ENCODE measurements around the gene ZNF205.

The ZNF205 gene

DNA sequence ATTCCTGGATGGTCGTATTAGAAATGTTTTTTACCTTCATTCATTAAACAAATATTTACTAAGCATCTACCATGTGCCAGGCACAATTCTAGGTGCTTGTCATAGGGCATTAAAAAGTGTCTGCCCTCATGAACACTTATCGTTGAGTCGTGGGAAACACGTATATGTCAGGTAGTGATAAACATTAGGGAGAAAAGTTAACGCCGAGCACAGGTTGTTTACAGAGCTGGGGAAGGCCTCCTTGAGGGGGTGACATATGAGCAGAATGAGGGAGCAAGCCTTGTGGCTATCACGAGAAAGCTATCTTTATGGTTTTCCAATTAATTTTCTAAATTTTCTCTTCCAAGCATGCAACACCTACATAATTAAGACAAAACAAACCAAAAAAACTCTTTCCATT is 21.5 kb downstream of the ZNF205 start:
- H3K4me3 ChIP-seq (ENCODE audit: low read depth, low read length) = peak overlapping the region; percentile 100
- H3K27ac ChIP-seq = peak overlapping the region; percentile 96
- TF ChIP-seq, protein P1, sequence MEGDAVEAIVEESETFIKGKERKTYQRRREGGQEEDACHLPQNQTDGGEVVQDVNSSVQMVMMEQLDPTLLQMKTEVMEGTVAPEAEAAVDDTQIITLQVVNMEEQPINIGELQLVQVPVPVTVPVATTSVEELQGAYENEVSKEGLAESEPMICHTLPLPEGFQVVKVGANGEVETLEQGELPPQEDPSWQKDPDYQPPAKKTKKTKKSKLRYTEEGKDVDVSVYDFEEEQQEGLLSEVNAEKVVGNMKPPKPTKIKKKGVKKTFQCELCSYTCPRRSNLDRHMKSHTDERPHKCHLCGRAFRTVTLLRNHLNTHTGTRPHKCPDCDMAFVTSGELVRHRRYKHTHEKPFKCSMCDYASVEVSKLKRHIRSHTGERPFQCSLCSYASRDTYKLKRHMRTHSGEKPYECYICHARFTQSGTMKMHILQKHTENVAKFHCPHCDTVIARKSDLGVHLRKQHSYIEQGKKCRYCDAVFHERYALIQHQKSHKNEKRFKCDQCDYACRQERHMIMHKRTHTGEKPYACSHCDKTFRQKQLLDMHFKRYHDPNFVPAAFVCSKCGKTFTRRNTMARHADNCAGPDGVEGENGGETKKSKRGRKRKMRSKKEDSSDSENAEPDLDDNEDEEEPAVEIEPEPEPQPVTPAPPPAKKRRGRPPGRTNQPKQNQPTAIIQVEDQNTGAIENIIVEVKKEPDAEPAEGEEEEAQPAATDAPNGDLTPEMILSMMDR (IDR thresholded peaks at IDR 0.05) = no peak
- H3K4me1 ChIP-seq = peaks cover 9% of the 10 kb centered on the region
- H3K9me3 ChIP-seq (ENCODE audit: control insufficient read depth, low read length) = no peaks in the 10 kb centered on the region
- H3K4me2 ChIP-seq (ENCODE audit: low read length) = peak overlapping the region; percentile 96
- no peaks in the 10 kb centered on the region for H3K27me3 ChIP-seq (ENCODE audit: control insufficient read depth, insufficient read depth, low read length)
- no peaks in the 10 kb centered on the region for H3K36me3 ChIP-seq (ENCODE audit: control insufficient read depth, insufficient read depth, low read length)
- H2AFZ ChIP-seq = peak overlapping the region; percentile 96
- peak overlapping the region; percentile 94 for H3K9ac ChIP-seq
- peaks cover 19% of the 10 kb centered on the region for H3K79me2 ChIP-seq

DNA sequence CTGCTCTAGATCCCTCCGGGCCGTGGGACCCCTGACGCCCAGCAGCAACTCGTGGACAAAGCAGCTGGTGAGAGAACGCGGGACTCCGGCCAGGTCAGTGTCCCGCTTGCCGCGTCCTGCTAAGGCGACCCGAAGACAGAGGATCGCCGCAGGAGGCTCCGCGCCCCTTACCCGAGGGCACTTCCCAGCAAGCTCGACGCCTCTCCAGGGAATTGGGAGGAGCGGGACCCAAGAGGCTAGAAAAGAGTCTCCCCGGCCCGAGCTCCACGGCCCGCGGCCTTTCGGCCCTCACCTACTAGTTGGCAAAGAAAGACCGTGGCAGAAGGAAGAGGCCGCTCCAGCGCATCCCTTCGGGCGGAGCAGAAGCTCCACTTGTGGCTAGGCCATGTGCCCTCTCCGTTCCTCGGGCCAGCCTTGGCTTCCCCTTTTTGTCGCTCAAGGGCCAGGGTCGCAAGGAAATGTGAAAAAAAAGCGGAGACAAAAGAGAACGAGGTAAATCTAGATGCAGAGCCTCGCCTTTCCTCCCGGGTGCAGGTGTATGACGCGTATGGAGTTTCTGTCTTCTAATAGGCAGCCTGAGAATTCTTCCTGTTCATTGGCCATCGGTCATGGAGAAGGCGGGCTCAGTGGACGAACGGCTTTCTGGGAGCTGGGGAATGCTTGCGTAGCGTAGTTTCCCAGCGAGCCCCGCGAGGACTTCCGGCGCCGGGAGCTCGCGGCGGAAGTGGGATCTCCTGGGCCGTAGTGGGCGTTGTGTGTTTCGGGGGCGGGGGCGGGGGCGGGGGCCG is 22.1 kb downstream of the ZNF205 start, which contains the start of gene ZNF213:
TSS of gene ZNF213 (plus strand) at position 692 of the 788 bp plus-strand sequence. CDS start 2,252 bp downstream, outside the sequence.
- no peaks in the 10 kb centered on the region for H3K9me3 ChIP-seq (ENCODE audit: control insufficient read depth, low read length)
- no peaks in the 10 kb centered on the region for H3K27me3 ChIP-seq (ENCODE audit: control insufficient read depth, insufficient read depth, low read length)
- H3K27ac ChIP-seq = peak within 1 kb of the TSS; percentile 96
- H3K36me3 ChIP-seq (ENCODE audit: control insufficient read depth, insufficient read depth, low read length) = no peaks in the 10 kb centered on the region
- H3K9ac ChIP-seq = peak within 1 kb of the TSS; percentile 95
- H3K4me1 ChIP-seq = peaks cover 4% of the 10 kb centered on the region
- TF ChIP-seq, protein P1 (IDR thresholded peaks at IDR 0.05) = no peak
- peak within 1 kb of the TSS; percentile 100 for H3K4me3 ChIP-seq (ENCODE audit: low read depth, low read length)
- H3K4me2 ChIP-seq (ENCODE audit: low read length) = peak within 1 kb of the TSS; percentile 99
- peaks cover 19% of the 10 kb centered on the region for H3K79me2 ChIP-seq
- H2AFZ ChIP-seq = peak within 1 kb of the TSS; percentile 96

DNA sequence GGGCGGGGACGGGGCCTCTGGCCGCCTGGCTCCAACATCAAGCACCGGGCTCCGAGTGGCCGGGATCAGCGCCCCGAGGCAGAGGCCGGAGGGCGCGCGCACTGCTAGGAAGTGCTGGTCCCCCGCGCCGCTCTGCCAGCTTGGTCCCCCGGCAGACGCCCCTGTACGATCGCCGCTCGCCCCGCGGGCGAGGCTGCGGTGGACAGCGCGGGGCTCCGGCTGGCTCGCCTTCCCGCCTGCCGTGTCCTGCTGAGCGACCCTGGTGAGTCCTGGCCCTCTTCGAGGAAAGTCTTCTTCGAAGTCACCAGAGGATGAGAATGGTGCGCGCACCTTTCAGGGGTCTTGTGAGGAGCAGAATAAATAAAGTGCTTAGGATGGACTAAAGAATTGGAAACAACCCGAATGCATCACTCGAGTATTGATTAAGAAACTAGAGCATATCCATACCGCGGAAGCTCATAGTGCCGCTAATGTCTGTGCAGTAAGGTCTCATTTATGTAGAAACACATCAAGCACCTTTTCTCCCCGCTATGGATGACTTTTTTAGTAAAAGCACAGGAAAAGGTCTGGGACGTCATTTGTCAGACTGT is 22.8 kb downstream of the ZNF205 start:
- H3K4me3 ChIP-seq (ENCODE audit: low read depth, low read length) = peak overlapping the region; percentile 96
- peaks cover 19% of the 10 kb centered on the region for H3K79me2 ChIP-seq
- peak overlapping the region; percentile 78 for H3K27ac ChIP-seq
- no peaks in the 10 kb centered on the region for H3K27me3 ChIP-seq (ENCODE audit: control insufficient read depth, insufficient read depth, low read length)
- H2AFZ ChIP-seq = peak overlapping the region; percentile 96
- H3K36me3 ChIP-seq (ENCODE audit: control insufficient read depth, insufficient read depth, low read length) = no peaks in the 10 kb centered on the region
- TF ChIP-seq, protein P1 (IDR thresholded peaks at IDR 0.05) = no peak
- H3K9ac ChIP-seq = peak overlapping the region; percentile 95
- H3K9me3 ChIP-seq (ENCODE audit: control insufficient read depth, low read length) = no peaks in the 10 kb centered on the region
- H3K4me1 ChIP-seq = no peaks in the 10 kb centered on the region
- H3K4me2 ChIP-seq (ENCODE audit: low read length) = peak overlapping the region; percentile 99

DNA sequence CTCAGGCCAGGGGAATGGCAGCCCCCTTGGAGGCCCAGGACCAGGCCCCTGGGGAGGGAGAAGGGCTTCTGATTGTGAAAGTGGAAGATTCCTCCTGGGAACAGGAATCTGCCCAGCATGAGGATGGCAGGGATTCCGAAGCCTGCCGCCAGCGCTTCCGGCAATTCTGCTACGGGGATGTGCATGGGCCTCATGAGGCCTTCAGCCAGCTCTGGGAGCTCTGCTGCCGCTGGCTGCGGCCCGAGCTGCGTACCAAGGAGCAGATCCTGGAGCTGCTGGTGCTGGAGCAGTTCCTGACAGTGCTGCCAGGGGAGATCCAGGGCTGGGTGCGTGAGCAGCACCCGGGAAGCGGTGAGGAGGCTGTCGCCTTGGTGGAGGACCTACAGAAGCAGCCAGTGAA is 24.9 kb downstream of the ZNF205 start:
- TF ChIP-seq, protein P1 (IDR thresholded peaks at IDR 0.05) = no peak
- Histone ChIP-seq H3K79me2 (peaks cover 15% of the 10 kb centered on the region), H3K4me2 (ENCODE audit: low read length) (no peak overlapping the region), H3K27ac (no peak overlapping the region), H3K27me3 (ENCODE audit: control insufficient read depth, insufficient read depth, low read length) (no peaks in the 10 kb centered on the region), H3K9ac (no peak overlapping the region), H3K4me1 (no peaks in the 10 kb centered on the region), H2AFZ (no peak overlapping the region), H3K9me3 (ENCODE audit: control insufficient read depth, low read length) (no peaks in the 10 kb centered on the region), H3K36me3 (ENCODE audit: control insufficient read depth, insufficient read depth, low read length) (no peaks in the 10 kb centered on the region), H3K4me3 (ENCODE audit: low read depth, low read length) (no peak overlapping the region)

Measured in parathyroid adenoma (tissue), 2 donors.